SW480 (cell line): ENCODE data around the gene TICRR.
"Not testable (repeated sequence)": the region's sequence is repeated elsewhere in the genome, so short reads cannot be mapped to it uniquely, and the experiment has no call there.

Experiments
- DNase-seq: peaks from one replicate; pipeline ENCODE4 v3.0.0-alpha.2; 2016; ENCODE audit warnings: low spot score

Gene TICRR

GRCh38 chr15:89575146-89575655, at the start of gene TICRR:
TSS of gene TICRR (plus strand) at chr15:89575469. CDS start at chr15:89575587, 118 bp downstream.
- DNase-seq, result peak; percentile 99

- DNase-seq, result no peak
Observed at GRCh38 chr15:89526181-89526580, 49.1 kb upstream of the TICRR start.

GRCh38 chr15:89526601-89527441, 48.4 kb upstream of the TICRR start:
- DNase-seq, result no peak

GRCh38 chr15:89528757-89529352, 46.4 kb upstream of the TICRR start:
- DNase-seq, result no peak

GRCh38 chr15:89530976-89531375, 44.3 kb upstream of the TICRR start:
- no peak for DNase-seq

- peak; percentile 17 for DNase-seq
Observed at GRCh38 chr15:89531796-89532537, 43.3 kb upstream of the TICRR start.

GRCh38 chr15:89533861-89534544, 41.3 kb upstream of the TICRR start:
- no peak for DNase-seq

- no peak for DNase-seq
Observed at GRCh38 chr15:89539027-89539426, 36.2 kb upstream of the TICRR start.

GRCh38 chr15:89542369-89542768, 32.9 kb upstream of the TICRR start:
- DNase-seq, result no peak

- no peak for DNase-seq
Observed at GRCh38 chr15:89543389-89543788, 31.9 kb upstream of the TICRR start.

- not testable (repeated sequence) for DNase-seq
Observed at GRCh38 chr15:89549138-89549537, 26.1 kb upstream of the TICRR start.

GRCh38 chr15:89550427-89550826, 24.8 kb upstream of the TICRR start:
- no peak for DNase-seq

GRCh38 chr15:89551550-89551949, 23.7 kb upstream of the TICRR start:
- DNase-seq, result peak; percentile 14

- DNase-seq, result no peak
Observed at GRCh38 chr15:89553632-89554031, 21.6 kb upstream of the TICRR start.

GRCh38 chr15:89554247-89554646, 21.0 kb upstream of the TICRR start:
- DNase-seq, result no peak

- no peak for DNase-seq
Observed at GRCh38 chr15:89555768-89556167, 19.5 kb upstream of the TICRR start.

GRCh38 chr15:89556413-89557262, 18.6 kb upstream of the TICRR start:
- peak; percentile 73 for DNase-seq

GRCh38 chr15:89559769-89560264, 15.5 kb upstream of the TICRR start:
- DNase-seq, result no peak

- no peak for DNase-seq
Observed at GRCh38 chr15:89566181-89566580, 9.1 kb upstream of the TICRR start.

- DNase-seq, result no peak
Observed at GRCh38 chr15:89566621-89567294, 8.5 kb upstream of the TICRR start.
